Measurements from ENCODE around the gene KRTAP10-4. TPM values are rescaled to one million over a fixed set of nuclear protein-coding genes. Genes with fewer than 3 reads are reported as not detected.
"Not testable (repeated sequence)": the region's sequence is repeated elsewhere in the genome, so short reads cannot be mapped to it uniquely, and the experiment has no call there.

The KRTAP10-4 gene
- total RNA-seq, 1 donor from 2014 or later = not detected

DNA sequence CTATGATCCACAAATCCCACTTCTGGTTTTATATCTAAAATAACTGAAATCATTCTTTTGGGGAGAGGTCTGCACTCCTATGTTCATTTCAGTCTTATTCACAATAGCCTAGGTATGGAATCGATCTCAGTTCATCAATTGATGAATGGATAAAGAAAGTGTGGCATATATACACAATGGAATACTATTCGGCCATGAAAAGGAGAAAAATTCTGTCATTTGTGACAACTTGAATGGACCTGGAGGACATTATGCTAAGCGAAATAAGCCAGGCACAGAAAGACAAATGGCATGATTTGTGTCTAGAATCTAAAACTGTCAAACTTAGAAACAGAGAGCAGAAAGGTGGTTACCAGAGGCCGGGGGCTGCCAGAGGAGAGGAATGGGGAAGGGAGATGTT lies 33.0 kb downstream of the KRTAP10-4 start:
- H3K9me3 Mint-ChIP-seq (ENCODE audit: unreplicated experiment) = peaks cover 21% of the 10 kb centered on the region
- no peak overlapping the region for H2AFZ ChIP-seq (ENCODE audit: low read depth, low read length)
- H3K36me3 ChIP-seq (ENCODE audit: insufficient read depth, low read length) = no peaks in the 10 kb centered on the region
- no peak overlapping the region for H3K9ac ChIP-seq (ENCODE audit: low read length)
- no peak for TF ChIP-seq EZH2 (IDR thresholded peaks at IDR 0.05; ENCODE audit: insufficient read depth, low read length)
- TF ChIP-seq, protein P1, sequence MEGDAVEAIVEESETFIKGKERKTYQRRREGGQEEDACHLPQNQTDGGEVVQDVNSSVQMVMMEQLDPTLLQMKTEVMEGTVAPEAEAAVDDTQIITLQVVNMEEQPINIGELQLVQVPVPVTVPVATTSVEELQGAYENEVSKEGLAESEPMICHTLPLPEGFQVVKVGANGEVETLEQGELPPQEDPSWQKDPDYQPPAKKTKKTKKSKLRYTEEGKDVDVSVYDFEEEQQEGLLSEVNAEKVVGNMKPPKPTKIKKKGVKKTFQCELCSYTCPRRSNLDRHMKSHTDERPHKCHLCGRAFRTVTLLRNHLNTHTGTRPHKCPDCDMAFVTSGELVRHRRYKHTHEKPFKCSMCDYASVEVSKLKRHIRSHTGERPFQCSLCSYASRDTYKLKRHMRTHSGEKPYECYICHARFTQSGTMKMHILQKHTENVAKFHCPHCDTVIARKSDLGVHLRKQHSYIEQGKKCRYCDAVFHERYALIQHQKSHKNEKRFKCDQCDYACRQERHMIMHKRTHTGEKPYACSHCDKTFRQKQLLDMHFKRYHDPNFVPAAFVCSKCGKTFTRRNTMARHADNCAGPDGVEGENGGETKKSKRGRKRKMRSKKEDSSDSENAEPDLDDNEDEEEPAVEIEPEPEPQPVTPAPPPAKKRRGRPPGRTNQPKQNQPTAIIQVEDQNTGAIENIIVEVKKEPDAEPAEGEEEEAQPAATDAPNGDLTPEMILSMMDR (IDR thresholded peaks at IDR 0.05; ENCODE audit: insufficient read depth, low read depth, low read length) = no peak
- no peak overlapping the region for H3K27ac ChIP-seq (ENCODE audit: low read depth, low read length)
- no peak overlapping the region for H3K4me3 ChIP-seq (ENCODE audit: insufficient read depth, low read depth, low read length)
- H3K4me1 ChIP-seq (ENCODE audit: insufficient read depth, low read length) = no peaks in the 10 kb centered on the region
- H3K27me3 Mint-ChIP-seq (ENCODE audit: low read depth, unreplicated experiment) = peaks cover 29% of the 10 kb centered on the region
- no peak for DNase-seq (ENCODE audit: low read depth)
- no peak overlapping the region for H3K4me3 Mint-ChIP-seq (ENCODE audit: unreplicated experiment)
- peaks cover 3% of the 10 kb centered on the region for H3K9me3 ChIP-seq (ENCODE audit: insufficient read depth, low read depth, low read length)
- no peaks in the 10 kb centered on the region for H3K4me1 Mint-ChIP-seq (ENCODE audit: low read depth, unreplicated experiment)
- H3K27me3 ChIP-seq (ENCODE audit: insufficient read depth, low read length) = no peaks in the 10 kb centered on the region
- H3K27ac Mint-ChIP-seq (ENCODE audit: unreplicated experiment) = no peak overlapping the region
- no peaks in the 10 kb centered on the region for H3K79me2 ChIP-seq (ENCODE audit: insufficient read depth, low read length)
- no peak for FAIRE-seq
- no peak overlapping the region for H3K4me2 ChIP-seq (ENCODE audit: low read length)
- peaks cover 2% of the 10 kb centered on the region for H3K36me3 Mint-ChIP-seq (ENCODE audit: low read depth, unreplicated experiment)
- no peaks in the 10 kb centered on the region for H4K20me1 ChIP-seq (ENCODE audit: insufficient read depth, low read length)

DNA sequence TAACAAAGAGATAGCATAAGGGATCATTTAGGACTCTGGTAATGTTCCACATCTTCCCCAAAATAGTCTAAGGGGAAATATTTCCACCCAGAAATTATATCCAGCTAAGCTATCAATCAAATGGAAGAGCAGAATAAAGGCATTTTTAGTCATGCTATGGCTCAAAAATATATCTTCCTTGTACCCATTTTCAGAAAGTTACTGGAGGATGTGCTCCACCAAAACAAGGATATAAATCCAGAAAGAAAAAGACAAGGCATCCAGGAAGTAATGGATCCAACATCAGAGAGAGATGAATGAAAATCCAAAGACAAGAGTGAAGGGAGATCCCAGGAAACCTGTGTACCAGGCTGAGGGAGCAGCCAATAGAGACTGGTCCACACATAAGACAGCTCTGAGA lies 35.7 kb downstream of the KRTAP10-4 start:
- no peak overlapping the region for H3K27ac Mint-ChIP-seq (ENCODE audit: unreplicated experiment)
- peaks cover 32% of the 10 kb centered on the region for H3K9me3 Mint-ChIP-seq (ENCODE audit: unreplicated experiment)
- no peaks in the 10 kb centered on the region for H3K79me2 ChIP-seq (ENCODE audit: insufficient read depth, low read length)
- H3K36me3 ChIP-seq (ENCODE audit: insufficient read depth, low read length) = no peaks in the 10 kb centered on the region
- peaks cover 2% of the 10 kb centered on the region for H3K36me3 Mint-ChIP-seq (ENCODE audit: low read depth, unreplicated experiment)
- H3K27ac ChIP-seq (ENCODE audit: low read depth, low read length) = no peak overlapping the region
- H3K4me3 ChIP-seq (ENCODE audit: insufficient read depth, low read depth, low read length) = no peak overlapping the region
- H3K9me3 ChIP-seq (ENCODE audit: insufficient read depth, low read depth, low read length) = peaks cover 9% of the 10 kb centered on the region
- no peak overlapping the region for H3K4me2 ChIP-seq (ENCODE audit: low read length)
- H4K20me1 ChIP-seq (ENCODE audit: insufficient read depth, low read length) = no peaks in the 10 kb centered on the region
- FAIRE-seq = no peak
- no peak overlapping the region for H2AFZ ChIP-seq (ENCODE audit: low read depth, low read length)
- H3K27me3 ChIP-seq (ENCODE audit: insufficient read depth, low read length) = no peaks in the 10 kb centered on the region
- H3K4me3 Mint-ChIP-seq (ENCODE audit: unreplicated experiment) = no peak overlapping the region
- TF ChIP-seq, protein P1 (IDR thresholded peaks at IDR 0.05; ENCODE audit: insufficient read depth, low read depth, low read length) = no peak
- TF ChIP-seq EZH2 (IDR thresholded peaks at IDR 0.05; ENCODE audit: insufficient read depth, low read length) = no peak
- no peak overlapping the region for H3K9ac ChIP-seq (ENCODE audit: low read length)
- H3K4me1 ChIP-seq (ENCODE audit: insufficient read depth, low read length) = no peaks in the 10 kb centered on the region
- no peaks in the 10 kb centered on the region for H3K4me1 Mint-ChIP-seq (ENCODE audit: low read depth, unreplicated experiment)
- H3K27me3 Mint-ChIP-seq (ENCODE audit: low read depth, unreplicated experiment) = peaks cover 17% of the 10 kb centered on the region
- no peak for DNase-seq (ENCODE audit: low read depth)

DNA sequence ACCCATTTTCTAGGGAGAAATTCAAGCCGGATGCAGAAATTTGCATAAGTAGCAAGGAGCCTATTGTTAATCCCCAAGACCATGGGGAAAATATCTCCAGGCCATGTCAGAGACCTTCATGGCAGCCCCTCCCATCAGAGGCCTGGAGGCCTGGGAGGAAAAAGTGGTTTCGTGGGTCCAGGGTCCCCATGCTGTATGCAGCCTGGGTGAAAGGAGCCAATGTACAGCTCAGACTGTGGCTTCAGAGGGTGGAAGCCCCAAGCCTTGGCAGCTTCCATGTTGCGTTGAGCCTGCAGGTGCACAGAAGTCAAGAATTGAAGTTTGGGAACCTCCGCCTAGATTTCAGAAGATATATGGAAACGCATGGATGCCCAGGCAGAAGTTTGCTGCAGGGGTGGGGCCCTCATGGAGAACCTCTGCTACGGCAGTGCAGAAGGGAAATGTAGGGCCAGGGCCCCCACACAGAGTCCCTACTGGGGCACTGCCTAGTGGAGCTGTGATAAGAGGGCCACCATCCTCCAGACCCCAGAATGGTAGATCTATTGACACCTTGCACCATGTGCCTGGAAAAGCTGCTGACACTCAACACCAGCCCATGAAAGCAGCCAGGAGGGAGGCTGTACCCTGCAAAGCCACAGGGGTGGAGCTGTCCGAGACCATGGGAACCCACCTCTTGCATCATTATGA lies 36.8 kb downstream of the KRTAP10-4 start:
- not testable (repeated sequence) for H3K4me1 ChIP-seq (ENCODE audit: insufficient read depth, low read length); H3K27ac Mint-ChIP-seq (ENCODE audit: unreplicated experiment); H3K4me3 Mint-ChIP-seq (ENCODE audit: unreplicated experiment); H3K36me3 Mint-ChIP-seq (ENCODE audit: low read depth, unreplicated experiment); H3K9me3 ChIP-seq (ENCODE audit: insufficient read depth, low read depth, low read length); H3K4me3 ChIP-seq (ENCODE audit: insufficient read depth, low read depth, low read length); FAIRE-seq; DNase-seq (ENCODE audit: low read depth); H3K4me2 ChIP-seq (ENCODE audit: low read length); H4K20me1 ChIP-seq (ENCODE audit: insufficient read depth, low read length); H3K79me2 ChIP-seq (ENCODE audit: insufficient read depth, low read length); H3K4me1 Mint-ChIP-seq (ENCODE audit: low read depth, unreplicated experiment); H2AFZ ChIP-seq (ENCODE audit: low read depth, low read length); H3K9ac ChIP-seq (ENCODE audit: low read length); H3K36me3 ChIP-seq (ENCODE audit: insufficient read depth, low read length); H3K27ac ChIP-seq (ENCODE audit: low read depth, low read length); H3K27me3 ChIP-seq (ENCODE audit: insufficient read depth, low read length)
- Mint-ChIP-seq H3K9me3 (ENCODE audit: unreplicated experiment) (peaks cover 27% of the 10 kb centered on the region), H3K27me3 (ENCODE audit: low read depth, unreplicated experiment) (peaks cover 16% of the 10 kb centered on the region)

Data from astrocyte (in vitro differentiated cells and primary cell).